Right kidney (tissue), 1 donor: Measurements from ENCODE around the gene COASY.
A peak's percentile ranks its signal among the peaks of the same experiment; 100 is the strongest.
"Not testable (repeated sequence)": the region's sequence is repeated elsewhere in the genome, so short reads cannot be mapped to it uniquely, and the experiment has no call there.

Experiments
- DNase-seq: peaks from one replicate; pipeline ENCODE4 v3.0.0-alpha.2; 2016

COASY gene

DNA sequence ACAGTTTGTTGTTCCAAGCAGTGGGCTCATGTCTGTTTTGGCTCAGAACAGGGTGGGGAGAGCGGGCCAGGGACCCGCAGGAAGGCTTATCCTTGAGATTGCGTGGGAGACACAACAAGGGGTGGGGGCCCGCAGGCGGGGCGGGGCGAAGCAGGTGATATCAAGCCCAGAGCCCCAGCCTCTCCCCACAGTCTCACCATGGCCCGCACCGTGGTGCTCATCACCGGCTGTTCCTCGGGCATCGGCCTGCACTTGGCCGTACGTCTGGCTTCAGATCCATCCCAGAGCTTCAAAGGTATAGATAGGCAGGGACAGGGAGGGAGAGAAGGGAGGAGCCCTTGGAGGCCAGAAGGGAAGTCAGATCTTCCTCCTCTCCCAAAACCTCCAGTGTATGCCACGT is 9.2 kb upstream of the COASY start, which contains the start of gene HSD17B1:
TSS of gene HSD17B1 (plus strand) at position 188 of the 400 bp plus-strand sequence. CDS start at position 199, 11 bp downstream.
- DNase-seq, result not testable (repeated sequence)

DNA sequence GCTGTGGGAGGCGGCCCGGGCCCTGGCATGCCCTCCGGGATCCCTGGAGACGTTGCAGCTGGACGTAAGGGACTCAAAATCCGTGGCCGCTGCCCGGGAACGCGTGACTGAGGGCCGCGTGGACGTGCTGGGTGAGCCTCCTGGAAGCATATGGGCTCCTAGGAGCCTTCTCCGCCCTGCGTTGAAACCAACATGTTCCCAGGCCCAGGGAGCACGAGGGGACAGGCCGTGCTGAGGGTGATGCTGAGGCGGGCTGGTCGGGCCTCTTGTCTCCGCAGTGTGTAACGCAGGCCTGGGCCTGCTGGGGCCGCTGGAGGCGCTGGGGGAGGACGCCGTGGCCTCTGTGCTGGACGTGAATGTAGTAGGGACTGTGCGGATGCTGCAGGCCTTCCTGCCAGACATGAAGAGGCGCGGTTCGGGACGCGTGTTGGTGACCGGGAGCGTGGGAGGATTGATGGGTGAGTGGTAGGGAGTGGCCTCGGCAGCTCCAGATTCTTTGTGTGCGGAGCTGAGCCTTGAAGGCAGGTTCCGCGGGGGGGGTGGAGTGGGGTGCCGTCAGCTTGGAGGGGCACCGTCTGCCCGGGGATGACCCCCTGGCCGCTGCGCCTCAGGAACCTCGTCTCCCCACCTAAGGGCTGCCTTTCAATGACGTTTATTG is 8.7 kb upstream of the COASY start:
- DNase-seq, result peak; percentile 46

DNA sequence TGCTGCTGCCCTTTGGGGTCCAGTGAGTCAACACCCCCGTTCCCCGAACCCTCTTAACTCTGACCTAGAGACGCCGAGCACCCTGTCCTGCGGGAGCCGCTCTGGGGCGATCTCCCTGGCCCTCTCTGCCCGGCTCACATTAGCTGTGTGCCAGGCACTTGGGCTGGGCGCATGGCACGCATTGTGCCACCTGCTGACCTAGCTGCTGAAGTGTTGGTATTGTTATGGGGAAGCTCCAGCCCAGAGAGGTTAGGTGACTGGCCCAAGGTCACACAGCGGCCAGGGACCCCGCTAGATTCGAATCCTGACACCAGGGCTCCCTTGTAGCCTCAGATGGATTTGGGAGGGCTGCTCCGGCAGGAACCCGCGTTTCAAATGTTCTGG is 8.1 kb upstream of the COASY start:
- DNase-seq, result peak; percentile 18

DNA sequence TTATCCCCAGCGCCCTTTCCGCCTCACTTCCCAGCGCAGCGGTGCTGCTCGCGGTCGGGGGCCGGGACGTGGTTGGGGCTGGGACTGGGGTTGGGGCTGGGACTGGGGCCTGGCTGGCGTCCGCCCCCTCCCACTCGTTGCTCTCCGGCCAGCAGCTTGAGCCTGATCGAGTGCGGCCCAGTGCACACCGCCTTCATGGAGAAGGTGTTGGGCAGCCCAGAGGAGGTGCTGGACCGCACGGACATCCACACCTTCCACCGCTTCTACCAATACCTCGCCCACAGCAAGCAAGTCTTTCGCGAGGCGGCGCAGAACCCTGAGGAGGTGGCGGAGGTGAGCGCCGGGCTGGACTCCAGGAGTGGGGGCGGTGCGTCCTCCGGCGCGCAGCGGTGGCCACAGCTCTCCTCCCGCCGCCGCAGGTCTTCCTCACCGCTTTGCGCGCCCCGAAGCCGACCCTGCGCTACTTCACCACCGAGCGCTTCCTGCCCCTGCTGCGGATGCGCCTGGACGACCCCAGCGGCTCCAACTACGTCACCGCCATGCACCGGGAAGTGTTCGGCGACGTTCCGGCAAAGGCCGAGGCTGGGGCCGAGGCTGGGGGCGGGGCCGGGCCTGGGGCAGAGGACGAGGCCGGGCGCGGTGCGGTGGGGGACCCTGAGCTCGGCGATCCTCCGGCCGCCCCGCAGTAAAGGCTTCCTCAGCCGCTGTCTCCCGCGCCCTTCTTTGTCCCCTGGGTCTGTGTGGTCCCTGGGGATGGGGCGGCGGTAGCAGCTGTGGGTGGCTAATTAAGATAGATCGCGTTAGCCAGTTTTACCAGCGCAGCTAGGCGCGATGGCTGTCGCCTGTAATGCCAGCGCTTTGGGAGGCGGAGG is 7.5 kb upstream of the COASY start:
- DNase-seq, result peak; percentile 88

DNA sequence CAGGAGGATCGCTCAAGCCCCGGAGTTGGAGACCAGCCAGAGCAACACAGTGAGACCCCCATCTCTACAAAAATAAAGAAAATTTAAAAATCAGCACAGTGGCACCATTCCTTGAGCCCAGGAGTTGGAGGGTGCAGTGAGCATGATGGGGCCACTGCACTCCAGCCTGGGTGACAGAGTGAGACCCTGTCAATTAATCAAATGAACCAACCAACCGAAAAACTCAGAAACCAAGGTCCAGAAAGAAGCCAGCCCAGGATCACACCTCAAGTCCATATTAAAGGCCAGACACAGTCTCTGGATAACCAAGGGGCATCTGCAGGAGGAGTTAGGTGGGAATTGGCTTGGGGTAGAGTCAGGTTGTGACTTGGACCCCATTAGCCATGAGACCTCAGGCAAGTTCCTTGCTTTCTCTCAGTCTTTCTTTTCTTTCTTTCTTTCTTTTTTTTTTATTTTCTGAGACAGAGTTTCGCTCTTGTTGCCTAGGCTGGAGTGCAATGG is 6.8 kb upstream of the COASY start:
- peak; percentile 20 for DNase-seq

DNA sequence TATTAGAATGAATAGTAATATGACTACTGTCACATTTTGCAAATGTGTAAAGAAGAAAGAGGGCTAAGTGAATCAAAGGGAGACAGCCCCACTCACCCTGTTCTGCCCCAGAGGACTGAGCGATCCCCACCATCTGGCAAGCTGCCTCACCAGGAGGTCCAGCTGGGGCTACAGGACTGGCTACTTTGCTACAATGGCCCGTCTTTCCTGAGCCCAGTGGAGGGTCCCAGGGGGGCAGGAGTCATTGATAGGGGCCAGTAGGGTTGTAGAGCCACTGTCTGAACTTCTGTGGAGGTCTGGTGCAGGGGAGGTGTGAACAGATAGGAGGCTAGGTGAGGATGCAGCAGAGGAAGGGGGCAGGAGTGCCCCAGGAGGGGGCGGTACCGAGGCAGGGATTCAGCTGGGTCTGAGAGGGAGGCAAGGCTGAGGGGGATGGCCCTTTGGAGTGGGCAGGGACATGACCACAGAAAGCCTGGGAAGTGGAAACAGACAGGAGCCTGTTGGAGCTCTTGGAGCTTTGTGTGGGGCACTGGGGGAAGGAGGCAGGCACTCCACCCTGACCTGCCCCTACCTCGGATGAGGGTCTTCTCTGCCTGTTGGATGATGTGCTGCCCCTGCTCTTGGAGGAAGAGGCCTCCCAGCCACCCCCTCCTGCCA is 5.9 kb upstream of the COASY start:
- DNase-seq, result not testable (repeated sequence)

DNA sequence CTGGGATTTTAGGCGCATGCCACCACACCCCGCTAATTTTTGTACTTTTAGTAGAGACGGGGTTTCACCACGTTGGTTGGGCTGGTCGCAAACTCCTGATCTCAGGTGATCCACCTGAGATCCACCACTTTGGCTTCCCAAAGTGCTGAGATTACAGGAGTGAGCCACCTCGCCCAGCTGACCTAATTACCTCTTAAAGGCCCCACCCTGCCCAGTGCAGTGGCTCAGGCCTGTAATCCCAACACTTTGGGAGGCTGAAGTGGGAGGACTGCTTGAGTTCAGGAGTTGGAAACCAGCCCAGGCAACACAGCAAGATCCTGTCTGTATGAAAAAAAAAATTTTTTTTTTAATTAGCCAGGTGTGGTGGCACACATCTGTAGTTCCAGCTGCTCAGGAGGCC is 2.9 kb upstream of the COASY start:
- DNase-seq, result no peak

DNA sequence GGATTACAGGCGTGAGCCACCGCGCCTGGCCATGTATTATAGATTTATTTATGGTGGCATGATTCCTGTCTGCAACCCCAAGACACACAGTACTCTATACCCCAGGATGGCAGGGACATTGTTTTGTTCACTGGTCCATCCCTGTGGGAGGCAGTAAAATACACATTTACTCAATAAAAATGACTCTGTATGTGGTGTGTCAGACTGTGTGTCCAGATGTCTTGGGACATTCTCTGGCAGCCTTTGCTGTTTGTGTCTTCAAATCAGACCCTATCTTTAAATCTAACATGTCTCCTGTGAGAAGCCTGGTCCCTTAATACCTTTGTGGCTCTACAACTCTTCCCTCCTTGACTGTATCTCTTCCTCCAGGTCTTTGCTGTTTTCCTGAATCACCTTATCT is 1.7 kb upstream of the COASY start:
- no peak for DNase-seq

DNA sequence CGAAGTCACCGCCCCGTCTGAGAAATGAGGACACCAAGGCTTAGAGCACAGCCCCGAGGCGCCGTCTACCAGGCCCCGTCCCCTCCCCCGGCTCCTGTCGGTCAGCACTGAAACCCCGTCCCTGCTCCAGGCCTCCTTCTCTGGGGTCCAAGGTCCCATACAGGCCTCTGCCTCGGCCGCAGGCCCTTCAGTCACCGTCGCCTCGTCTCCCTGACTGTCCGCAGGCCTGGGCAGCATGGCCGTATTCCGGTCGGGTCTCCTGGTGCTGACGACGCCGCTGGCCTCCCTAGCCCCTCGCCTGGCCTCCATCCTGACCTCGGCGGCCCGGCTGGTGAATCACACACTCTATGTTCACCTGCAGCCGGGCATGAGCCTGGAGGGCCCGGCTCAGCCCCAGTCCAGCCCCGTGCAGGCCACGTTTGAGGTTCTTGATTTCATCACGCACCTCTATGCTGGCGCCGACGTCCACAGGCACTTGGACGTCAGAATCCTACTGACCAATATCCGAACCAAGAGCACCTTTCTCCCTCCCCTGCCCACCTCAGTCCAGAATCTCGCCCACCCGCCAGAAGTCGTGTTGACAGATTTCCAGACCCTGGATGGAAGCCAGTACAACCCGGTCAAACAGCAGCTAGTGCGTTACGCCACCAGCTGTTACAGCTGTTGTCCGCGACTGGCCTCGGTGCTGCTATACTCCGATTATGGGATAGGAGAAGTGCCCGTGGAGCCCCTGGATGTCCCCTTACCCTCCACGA is 617 bp downstream of the COASY start:
- no peak for DNase-seq

DNA sequence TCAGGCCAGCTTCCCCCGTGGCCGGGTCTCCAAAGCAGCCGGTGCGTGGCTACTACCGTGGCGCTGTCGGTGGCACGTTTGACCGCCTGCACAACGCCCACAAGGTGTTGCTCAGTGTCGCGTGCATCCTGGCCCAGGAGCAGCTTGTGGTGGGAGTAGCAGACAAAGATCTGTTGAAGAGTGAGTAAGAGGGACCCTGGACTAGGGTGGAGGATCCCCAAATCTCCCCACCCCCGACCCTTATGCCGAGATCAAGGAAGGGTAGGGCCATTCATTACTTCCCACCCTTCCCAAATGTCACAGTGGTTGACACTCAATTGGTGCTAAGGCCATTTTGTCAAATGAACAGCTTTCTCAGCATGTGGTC is 1.2 kb downstream of the COASY start:
- no peak for DNase-seq

DNA sequence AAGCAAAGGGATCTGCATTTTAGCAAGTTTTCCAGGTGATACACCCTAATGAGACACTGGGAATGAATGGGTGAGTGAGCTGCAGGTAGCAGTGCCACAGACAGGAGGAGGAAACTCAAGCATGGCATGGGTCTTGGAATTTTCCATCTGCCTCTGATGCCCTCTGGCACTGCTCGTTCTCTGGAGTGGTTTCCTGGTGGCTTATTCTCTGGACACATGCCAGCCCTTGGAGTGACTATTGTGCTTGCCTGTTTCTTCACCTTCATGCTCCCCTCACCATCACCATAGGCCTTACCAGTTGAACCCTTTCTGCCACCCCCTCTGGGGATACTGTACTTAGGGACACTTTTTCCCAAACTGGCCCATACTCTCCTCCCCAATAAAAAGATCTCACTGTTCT is 1.6 kb downstream of the COASY start:
- DNase-seq, result no peak

DNA sequence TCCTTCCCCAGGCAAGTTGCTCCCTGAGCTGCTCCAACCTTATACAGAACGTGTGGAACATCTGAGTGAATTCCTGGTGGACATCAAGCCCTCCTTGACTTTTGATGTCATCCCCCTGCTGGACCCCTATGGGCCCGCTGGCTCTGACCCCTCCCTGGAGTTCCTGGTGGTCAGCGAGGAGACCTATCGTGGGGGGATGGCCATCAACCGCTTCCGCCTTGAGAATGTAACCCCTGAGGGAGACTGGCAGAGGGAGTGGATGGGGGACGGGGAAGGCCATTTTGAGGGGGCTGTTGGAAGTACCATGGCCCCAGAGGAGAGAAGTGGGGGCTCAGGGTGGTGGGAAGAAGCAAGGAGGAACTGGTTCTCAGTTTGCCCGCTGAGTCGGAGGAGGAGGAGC is 2.0 kb downstream of the COASY start:
- no peak for DNase-seq

DNA sequence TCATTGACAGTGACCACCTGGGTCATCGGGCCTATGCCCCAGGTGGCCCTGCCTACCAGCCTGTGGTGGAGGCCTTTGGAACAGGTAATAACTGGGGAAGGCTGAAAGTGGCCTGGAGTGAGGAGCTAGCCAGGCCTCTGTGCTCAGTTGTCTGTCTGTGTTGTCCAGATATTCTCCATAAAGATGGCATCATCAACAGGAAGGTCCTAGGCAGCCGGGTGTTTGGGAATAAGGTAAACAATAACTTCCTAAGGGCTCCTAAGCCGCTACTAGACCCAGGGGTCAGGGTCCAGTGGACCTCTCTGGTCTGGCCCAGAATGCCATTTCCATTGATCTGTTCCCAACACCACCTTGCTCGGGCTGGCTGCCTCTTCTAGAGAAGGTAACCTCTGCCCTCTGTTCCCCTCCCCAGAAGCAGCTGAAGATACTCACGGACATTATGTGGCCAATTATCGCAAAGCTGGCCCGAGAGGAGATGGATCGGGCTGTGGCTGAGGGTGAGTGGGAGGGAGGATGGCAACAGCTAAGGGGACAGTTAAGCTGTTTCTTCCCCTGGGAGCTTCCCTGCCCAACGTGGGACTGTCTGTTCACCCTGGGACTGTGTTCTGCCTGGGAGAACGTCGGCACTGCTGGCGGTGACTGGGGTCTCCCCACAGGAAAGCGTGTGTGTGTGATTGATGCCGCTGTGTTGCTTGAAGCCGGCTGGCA is 3.0 kb downstream of the COASY start:
- DNase-seq, result no peak

DNA sequence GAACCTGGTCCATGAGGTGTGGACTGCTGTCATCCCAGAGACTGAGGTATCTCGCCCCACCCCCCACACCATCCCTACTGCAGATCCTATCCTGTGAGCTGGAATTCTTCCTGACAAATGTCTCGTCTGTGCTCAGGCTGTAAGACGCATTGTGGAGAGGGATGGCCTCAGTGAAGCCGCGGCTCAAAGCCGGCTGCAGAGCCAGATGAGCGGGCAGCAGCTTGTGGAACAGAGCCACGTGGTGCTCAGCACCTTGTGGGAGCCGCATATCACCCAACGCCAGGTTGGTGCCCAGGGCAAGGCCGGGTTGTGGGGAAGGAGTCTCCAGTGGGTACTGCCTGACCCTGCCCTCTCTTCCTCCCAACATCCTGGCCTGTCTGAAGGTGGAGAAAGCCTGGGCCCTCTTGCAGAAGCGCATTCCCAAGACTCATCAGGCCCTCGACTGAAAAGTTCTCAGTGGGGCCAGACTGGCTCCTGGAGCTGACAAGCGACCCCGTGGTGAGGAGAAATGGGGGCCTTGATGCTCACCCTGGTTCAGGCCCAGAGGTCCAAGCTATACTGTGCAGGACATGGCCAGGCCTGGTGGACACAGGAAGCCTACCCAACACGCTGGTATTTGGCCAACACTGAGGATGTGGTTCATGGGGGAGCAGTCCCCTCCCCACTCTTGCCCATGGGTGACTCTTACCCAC is 3.7 kb downstream of the COASY start:
- no peak for DNase-seq

DNA sequence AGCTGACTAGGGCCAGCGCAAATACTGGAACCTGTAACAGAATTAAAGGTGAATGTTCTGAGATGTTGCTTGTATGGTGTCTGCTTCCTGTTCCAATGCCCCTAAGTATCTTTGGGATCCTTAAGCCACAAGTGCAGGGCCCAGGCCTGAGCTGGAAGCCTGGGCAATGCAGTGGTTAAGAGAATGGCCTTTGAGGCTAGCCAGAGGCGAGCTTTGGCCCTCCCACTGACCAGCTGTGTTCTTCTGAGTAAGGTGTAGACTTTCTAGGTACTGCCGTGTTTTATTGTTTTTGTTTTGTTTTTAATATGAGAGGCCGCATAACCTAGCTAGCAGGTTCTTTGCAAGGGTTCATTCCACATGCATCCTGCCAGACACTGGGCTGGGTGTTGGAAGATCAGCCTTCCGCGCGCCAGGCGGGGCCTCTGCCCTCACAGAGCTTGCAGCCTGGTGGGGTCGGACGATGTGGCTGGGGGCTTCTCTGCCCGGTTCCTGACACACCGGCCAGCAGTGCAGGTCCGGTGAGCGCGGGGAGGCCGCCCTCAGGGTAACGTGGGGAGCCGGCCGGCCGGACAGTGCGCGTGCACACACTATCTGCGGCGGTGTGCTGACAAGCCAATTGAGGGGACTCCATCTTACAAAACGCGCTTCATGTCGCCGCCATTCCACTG is 4.4 kb downstream of the COASY start:
- DNase-seq, result no peak

DNA sequence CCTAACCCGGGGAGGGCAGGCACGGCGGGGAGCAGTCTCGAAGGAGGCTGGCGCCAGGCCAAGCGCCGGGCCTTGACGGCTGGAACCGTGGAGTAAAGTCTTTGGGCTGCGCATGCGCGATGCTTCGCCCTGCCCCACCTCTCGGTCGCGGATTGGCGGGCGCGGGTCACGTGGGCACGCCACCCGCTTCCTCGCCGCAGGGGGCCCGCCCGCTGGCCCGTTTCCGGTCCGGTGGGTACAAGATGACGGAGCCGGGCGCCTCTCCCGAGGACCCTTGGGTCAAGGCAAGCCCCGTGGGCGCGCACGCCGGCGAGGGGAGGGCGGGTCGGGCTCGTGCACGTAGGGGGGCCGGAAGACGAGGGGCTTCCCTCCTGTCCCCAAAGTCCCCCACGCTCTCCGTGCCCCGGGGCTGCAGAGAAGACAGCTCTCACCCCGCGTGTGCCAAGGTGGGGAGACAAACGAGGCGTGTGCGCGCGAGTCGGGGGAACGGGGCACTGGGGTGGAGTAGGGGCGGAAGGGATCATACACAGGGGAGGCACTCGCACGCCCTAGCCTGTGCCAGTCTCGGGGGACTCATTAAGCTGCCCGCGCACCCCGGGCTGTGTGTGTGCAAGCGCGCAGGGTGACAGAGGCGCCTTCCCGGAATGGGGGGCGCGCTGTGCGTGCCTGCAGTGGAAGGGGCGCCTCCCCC is 5.1 kb downstream of the COASY start, which contains the start of gene MLX:
TSS of gene MLX (plus strand) at position 218 of the 691 bp plus-strand sequence. CDS start at position 243, 25 bp downstream.
- peak; percentile 94 for DNase-seq

DNA sequence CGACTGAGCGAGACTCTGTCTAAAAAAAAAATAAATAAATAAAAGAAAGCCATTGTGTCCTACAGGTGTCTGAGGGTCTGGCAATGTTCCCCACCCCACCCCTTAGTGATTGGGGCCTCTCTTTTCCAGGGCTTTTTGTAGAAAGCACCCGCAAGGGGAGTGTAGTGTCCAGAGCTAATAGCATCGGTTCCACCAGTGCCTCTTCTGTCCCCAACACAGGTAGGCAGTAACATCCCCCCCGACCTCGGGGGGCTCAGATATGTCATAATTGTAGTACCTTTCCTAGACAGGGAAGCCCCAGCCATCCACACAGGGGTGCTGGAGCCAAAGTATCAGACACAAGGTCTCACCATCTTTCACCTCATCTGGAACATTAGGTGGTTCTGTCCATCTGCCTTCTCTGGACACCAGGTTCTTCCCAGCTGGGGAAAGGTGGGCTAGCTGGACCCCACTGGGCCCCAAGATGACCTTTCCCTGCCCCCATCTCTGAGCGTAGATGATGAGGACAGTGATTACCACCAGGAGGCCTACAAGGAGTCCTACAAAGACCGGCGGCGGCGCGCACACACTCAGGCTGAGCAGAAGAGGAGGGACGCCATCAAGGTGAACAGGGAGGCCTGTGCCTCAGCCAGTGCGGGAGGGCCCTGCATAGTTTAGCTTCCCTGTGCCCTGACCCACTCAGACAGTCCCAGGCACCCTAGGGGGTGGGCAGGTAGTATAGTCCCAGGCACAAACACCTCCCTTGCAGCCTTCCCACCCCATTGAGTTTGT is 6.6 kb downstream of the COASY start:
- DNase-seq, result no peak

DNA sequence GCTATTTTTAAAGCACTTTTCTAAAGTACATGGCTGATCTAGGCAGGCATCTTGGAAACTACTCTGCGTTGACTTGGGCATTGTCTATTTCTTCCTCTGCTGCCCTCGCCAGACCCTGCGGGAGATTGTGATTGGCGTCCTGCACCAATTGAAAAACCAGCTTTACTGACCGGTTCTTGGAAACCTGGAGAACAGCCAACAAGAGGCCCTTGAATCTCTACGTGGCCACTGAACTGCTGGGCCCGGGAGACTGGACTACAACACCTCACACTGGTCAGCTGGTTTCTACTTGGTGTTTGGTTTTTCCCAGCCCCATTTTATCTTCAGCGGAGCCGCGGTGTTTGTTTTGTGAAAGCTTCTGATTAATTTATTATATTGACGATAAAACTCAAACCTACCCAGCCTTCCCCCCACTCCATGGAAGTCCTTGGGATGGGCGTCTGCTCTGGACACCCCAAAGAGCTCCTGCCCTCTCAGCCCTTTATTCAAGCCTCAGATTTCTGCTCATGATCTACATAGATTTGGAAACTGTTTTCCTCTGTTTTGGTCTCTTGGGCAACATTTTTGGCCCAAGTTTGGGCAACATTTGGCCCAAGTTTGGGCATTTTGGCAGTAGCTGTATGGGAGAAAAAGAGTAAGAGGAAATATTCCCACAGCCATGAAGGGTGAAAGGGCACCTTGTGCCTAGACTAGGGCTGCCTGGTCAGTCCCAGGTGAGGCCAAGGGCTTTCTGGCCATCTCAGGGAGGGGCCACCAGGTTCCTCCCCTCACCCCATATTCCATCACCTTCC is 9.7 kb downstream of the COASY start:
- DNase-seq, result no peak
